IPS-15b (cell line): ENCODE data around the gene USP47.
A peak's percentile ranks its signal among the peaks of the same experiment; 100 is the strongest.

Experiments
- H3K27me3 ChIP-seq: one replicate; pipeline ENCODE4 v1.6.1; 2013; ENCODE audit warnings: low read length; ENCODE audit not compliant: control insufficient read depth, insufficient read depth
- H3K36me3 ChIP-seq: one replicate; pipeline ENCODE4 v1.6.1; 2013; ENCODE audit warnings: low read length; ENCODE audit not compliant: control insufficient read depth, insufficient read depth
- H3K4me1 ChIP-seq: one replicate; pipeline ENCODE4 v1.6.1; 2013; ENCODE audit warnings: mild to moderate bottlenecking, low read length; ENCODE audit not compliant: control insufficient read depth, insufficient read depth
- H3K4me3 ChIP-seq: one replicate; pipeline ENCODE4 v1.5.1; 2013; ENCODE audit warnings: low read depth, low read length
- H3K9ac ChIP-seq: one replicate; pipeline ENCODE4 v1.6.1; 2013; ENCODE audit warnings: low read depth, mild to moderate bottlenecking, low read length
- H3K9me3 ChIP-seq: one replicate; pipeline ENCODE4 v1.6.1; 2013; ENCODE audit warnings: mild to moderate bottlenecking, low read length; ENCODE audit not compliant: control insufficient read depth, insufficient read depth

The USP47 gene

GRCh38 chr11:12005061-12005460, 163.3 kb downstream of the USP47 start:
- Histone ChIP-seq H3K27me3 (peaks cover 21% of the 10 kb centered on the region), H3K4me1 (peaks cover 5% of the 10 kb centered on the region), H3K4me3 (no peak overlapping the region), H3K9ac (no peak overlapping the region), H3K9me3 (no peaks in the 10 kb centered on the region), H3K36me3 (no peaks in the 10 kb centered on the region)

- no peaks in the 10 kb centered on the region for H3K36me3 ChIP-seq
- H3K9ac ChIP-seq: no peak overlapping the region
- H3K9me3 ChIP-seq: no peaks in the 10 kb centered on the region
- H3K4me1 ChIP-seq: peaks cover 5% of the 10 kb centered on the region
- peaks cover 26% of the 10 kb centered on the region for H3K27me3 ChIP-seq
- no peak overlapping the region for H3K4me3 ChIP-seq
Observed at GRCh38 chr11:12005476-12005875, 163.7 kb downstream of the USP47 start.

- Histone ChIP-seq H3K27me3 (peaks cover 31% of the 10 kb centered on the region), H3K9me3 (no peaks in the 10 kb centered on the region), H3K4me3 (no peak overlapping the region), H3K36me3 (no peaks in the 10 kb centered on the region), H3K9ac (no peak overlapping the region), H3K4me1 (peaks cover 5% of the 10 kb centered on the region)
Observed at GRCh38 chr11:12006552-12007229, 164.9 kb downstream of the USP47 start.

- Histone ChIP-seq H3K27me3 (peaks cover 31% of the 10 kb centered on the region), H3K36me3 (no peaks in the 10 kb centered on the region), H3K9me3 (no peaks in the 10 kb centered on the region), H3K4me3 (no peak overlapping the region), H3K9ac (no peak overlapping the region), H3K4me1 (peaks cover 5% of the 10 kb centered on the region)
Observed at GRCh38 chr11:12007230-12007593, 165.4 kb downstream of the USP47 start.

GRCh38 chr11:12007769-12008737, 166.3 kb downstream of the USP47 start, which contains the start of gene DKK3:
Gene DKK3, minus strand, starts transcription at chr11:12008626. Its CDS starts 44 bp downstream, at chr11:12008582.
- Histone ChIP-seq H3K36me3 (no peaks in the 10 kb centered on the region), H3K27me3 (peaks cover 31% of the 10 kb centered on the region), H3K4me1 (peaks cover 5% of the 10 kb centered on the region), H3K4me3 (peak within 1 kb of the TSS; percentile 83), H3K9me3 (no peaks in the 10 kb centered on the region), H3K9ac (peak within 1 kb of the TSS; percentile 37)
